Left renal pelvis (tissue), 4 donors: Measurements from ENCODE around the gene KDM4E. TPM values are rescaled to one million over a fixed set of nuclear protein-coding genes. Genes with fewer than 3 reads are reported as not detected.
"Not testable (repeated sequence)": the region's sequence is repeated elsewhere in the genome, so short reads cannot be mapped to it uniquely, and the experiment has no call there.

Source experiments
- DNase-seq, 4 donors: peaks; one replicate each; pipeline ENCODE4 v3.0.0-alpha.2; 2013; ENCODE audit warnings: low read depth in 4 of 4, low spot score in 3 of 4
- polyA plus RNA-seq, 4 donors: library from polyadenylated mRNA; unstranded; fragments of 120-200 nt; gene quantifications; one replicate each; pipeline ENCODE4 v1.2.1, GENCODE V29; 2013; ENCODE audit not compliant: insufficient read length in 4 of 4

The KDM4E gene
- polyA plus RNA-seq, 4 donors, result 0.11 to 0.34 (median 0.14) TPM

- DNase-seq, result not testable (repeated sequence)
Observed at GRCh38 chr11:95049122-95049521, 24.1 kb downstream of the KDM4E start, which contains the start of gene KDM4F. KDM4F (plus strand) TSS chr11:95049422.

- no peak for DNase-seq
Observed at GRCh38 chr11:95050595-95051202, 25.6 kb downstream of the KDM4E start.

DNA sequence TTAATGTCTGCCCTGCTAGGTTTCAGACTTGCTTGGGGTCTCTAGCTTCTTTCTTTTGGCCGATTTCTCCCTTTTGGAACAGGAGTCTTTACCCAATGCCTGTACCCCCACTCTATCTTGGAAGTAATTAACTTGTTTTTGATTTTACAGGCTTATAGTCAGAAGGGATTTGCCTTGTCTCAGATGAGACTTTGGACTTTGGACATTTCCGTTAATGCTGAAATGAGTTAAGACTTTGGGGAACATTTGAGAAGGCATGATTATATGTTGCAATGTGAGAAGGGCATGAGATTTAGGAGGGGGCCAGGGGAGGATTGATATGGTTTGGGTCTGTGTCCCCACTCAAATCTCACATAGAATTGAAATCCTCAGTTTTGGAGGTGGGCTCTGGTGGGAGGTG lies 29.3 kb downstream of the KDM4E start:
- no peak for DNase-seq

DNA sequence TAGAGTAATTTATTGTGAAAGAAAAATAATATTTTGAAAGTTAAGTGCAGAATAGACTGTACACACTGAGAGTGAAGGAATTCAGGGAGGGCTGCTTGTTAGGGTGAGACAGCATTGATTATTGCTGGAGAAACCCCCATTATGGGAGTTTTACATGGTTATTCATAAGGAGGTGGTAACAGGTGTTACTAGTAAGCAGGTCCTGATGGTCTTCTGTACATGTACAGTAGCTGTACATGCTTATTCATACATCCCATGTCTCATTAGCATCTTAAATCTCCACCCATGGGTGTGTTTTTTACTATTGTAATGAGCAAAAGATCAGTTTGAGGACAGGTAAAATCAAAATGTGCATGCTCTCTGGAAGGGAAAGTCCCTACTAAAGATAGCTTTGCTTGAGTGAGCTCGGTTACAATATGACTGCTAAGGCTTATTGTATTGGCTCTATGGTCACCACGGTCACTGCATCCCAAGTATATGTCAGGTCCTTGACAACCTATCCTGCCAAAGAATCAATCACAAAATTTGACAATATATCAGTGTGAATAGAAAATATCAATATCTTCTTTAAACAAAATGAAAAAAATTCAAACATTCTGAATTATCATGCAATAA lies 30.3 kb downstream of the KDM4E start:
- DNase-seq, result no peak

- DNase-seq, result no peak
Observed at GRCh38 chr11:95057959-95058358, 32.9 kb downstream of the KDM4E start.

DNA sequence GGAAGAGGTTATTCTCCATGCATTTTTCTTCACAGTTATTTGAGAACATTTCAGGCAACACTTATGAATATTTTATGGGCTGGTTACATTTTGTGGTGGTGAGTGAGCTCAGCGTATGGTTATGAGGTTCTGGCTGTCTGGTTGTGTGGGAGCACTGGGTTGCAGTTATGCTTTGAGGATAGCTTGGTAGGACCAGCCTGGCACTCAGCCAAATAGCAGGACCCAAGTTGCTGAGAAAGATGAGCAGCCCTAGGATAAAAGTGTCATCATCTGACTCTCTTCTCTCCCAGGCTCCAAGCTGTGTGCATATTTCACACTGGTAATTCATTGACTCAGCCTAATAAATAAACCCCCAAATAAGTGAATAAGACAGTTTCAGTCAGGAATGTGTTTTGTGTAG lies 33.6 kb downstream of the KDM4E start:
- no peak for DNase-seq

- no peak for DNase-seq
Observed at GRCh38 chr11:95059046-95059445, 34.0 kb downstream of the KDM4E start.

- no peak for DNase-seq
Observed at GRCh38 chr11:95065336-95065735, 40.3 kb downstream of the KDM4E start.

- DNase-seq, result no peak
Observed at GRCh38 chr11:95066716-95067038, 41.6 kb downstream of the KDM4E start, which contains the start of gene SRSF8. SRSF8 (plus strand) TSS chr11:95066919; CDS start chr11:95067227, 308 bp downstream.

DNA sequence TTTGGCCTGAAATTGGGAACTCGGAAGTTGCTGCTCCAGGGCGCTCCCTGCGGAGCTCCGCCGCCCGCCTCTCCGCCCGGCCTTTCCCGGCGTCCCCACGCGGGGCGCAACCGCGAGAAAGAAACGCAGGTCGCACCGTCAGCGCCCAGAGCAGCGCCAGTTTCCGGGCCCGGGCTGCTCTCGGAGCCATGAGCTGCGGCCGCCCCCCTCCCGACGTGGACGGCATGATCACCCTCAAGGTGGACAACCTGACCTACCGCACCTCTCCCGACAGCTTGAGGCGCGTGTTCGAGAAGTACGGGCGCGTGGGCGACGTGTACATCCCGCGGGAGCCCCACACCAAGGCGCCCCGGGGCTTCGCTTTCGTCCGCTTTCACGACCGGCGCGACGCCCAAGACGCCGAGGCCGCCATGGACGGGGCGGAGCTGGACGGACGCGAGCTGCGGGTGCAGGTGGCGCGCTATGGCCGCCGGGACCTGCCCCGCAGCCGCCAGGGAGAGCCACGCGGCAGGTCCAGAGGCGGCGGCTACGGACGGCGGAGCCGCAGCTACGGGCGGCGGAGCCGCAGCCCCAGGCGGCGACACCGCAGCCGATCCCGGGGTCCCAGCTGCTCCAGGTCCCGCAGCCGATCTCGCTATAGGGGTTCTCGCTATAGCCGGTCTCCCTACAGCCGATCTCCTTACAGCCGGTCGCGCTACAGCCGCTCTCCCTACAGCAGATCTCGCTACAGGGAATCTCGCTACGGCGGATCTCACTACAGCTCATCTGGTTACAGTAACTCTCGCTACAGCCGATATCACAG lies 42.2 kb downstream of the KDM4E start:
- DNase-seq, result peak in 2 of 4 donors; percentile 58 to 69

DNA sequence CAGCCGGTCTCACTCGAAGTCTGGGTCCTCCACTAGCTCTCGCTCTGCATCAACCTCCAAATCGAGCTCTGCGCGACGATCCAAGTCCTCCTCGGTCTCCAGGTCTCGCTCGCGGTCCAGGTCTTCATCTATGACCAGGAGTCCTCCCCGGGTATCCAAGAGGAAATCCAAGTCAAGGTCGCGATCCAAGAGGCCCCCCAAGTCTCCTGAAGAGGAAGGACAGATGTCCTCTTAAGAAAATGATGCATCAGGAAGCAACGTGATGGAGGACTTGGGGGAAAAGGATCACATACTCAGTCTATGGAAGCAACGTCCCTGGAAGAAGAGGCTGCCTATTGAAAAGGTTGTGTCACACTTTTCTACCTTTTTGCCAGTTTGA lies 42.8 kb downstream of the KDM4E start:
- DNase-seq, result peak in 1 of 4 donors; percentile 52

DNA sequence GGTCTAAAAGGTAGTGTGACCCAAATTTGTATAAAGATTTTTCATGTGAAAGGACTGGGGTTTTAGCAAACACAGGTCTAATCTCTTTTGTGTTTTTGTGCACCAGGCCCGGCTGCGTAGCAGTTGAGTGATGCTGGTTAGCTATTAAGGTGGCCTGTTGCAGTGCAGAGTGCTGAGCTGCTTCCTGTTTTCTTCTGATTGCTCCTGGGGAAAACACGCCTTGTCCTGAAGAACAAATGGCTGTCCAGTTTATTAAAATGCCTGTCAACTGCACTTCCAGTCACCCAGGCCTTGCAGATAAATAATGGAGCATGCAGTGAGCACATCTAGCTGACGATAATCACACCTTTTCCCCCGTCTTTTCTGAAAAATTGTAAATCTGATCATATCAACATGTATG lies 43.5 kb downstream of the KDM4E start:
- DNase-seq, result peak in 3 of 4 donors; percentile 84 to 89 (median 87)

DNA sequence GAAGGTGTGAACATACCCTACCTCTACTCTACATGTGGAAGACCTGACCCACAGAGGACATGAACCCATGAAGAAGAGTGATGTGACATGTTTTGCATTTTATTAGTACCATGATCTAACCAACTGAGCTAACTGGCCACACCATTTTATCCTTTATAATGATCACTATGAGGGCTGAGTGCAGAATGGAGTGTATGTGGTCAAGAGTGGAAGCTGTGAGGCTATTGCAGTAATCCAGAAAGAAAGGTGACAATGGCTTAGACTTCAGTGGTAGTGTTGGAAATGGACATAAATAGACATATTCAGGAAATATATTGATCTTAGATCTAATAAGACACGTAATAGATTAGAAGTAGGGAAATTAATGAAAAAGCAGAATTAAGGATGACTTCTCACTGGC lies 45.4 kb downstream of the KDM4E start:
- no peak for DNase-seq

GRCh38 chr11:95072948-95073347 lies 47.9 kb downstream of the KDM4E start:
- no peak for DNase-seq

DNA sequence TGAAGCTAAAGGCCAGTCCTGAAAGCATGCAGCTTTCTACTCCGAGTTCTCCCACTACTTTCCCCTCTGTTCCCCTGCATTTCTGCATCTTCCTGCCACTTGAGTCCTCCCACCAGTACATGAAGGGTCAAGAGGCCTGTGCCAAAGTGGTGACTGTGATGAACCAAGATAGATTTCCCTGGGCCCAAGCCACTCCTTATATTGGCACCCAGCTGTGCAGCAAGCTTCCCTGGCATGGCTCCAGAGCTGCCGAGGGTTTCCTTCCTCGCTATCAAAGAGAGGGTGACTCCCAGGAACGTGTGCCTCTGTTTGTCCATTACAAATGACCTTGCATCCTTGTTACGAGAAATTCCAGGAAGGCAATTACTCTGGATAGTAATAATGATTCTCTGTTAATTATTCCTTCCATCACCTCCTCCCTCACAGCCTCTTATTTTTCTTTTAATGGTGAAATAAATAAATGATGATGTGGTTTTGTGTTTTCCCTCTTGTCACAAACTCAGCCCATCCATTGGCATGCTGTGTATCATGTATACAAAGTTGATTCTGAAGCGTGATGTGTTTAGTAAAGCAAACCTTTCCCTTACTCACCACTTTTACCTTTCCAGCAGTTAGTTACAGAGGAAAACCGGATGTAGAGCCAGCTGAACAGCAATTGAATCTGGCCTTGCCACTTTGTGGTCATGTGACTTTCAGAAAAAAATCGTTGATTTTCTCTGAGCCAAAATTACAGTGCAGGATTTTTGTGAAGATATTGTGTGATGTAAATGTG lies 49.9 kb downstream of the KDM4E start:
- no peak for DNase-seq

- DNase-seq, result no peak
Observed at GRCh38 chr11:95076416-95076815, 51.4 kb downstream of the KDM4E start.

GRCh38 chr11:95076981-95077380 lies 51.9 kb downstream of the KDM4E start:
- DNase-seq, result no peak
